ENCODE data around the gene AUTS2. TPM values are rescaled to one million over a fixed set of nuclear protein-coding genes. Genes with fewer than 3 reads are reported as not detected.

Gene AUTS2
- total and polyA plus RNA-seq, 10 of the 15 experiments (the other 5 are each of a cell fraction or from before 2014, with no cell fraction given) = 6.4 to 55.6 (median 21.6) TPM

- no peak overlapping the region for H2AFZ ChIP-seq (ENCODE audit: control insufficient read depth, low read depth, low read length)
- 88% methylated on average over 6 of the region's 6 CpGs for WGBS (ENCODE audit: insufficient coverage, insufficient replicate concordance, low lambda C conversion rate, missing lambda C conversion rate)
- in situ Hi-C loops (cut with MboI) (no loop called here), intact Hi-C loops (cut with micrococcal nuclease; ENCODE audit: unreplicated experiment) (loop anchor here (5.0 kb wide), 1 partner anchor 53 kb away; no protein-coding TSS in a partner anchor)
- ChIA-PET RAD21 (ENCODE audit: unreplicated experiment) (interaction anchor here (0.7 to 7.8 kb wide), 15 partner anchors 8 to 84 kb away, joined by 3 to 42 read pairs (median 4); no protein-coding TSS in a partner anchor), CTCF (interaction anchor here (1.0 to 2.4 kb wide), 7 partner anchors 11 to 40 kb away, joined by 3 to 9 read pairs (median 3); no protein-coding TSS in a partner anchor), SMC1A (ENCODE audit: uncharacterized antibody, unreplicated experiment) (interaction anchor here (0.7 to 8.1 kb wide), 15 partner anchors 7 to 110 kb away, joined by 3 to 103 read pairs (median 5); no protein-coding TSS in a partner anchor), POLR2A (interaction anchor here (0.9 to 6.6 kb wide), 3 partner anchors 9 to 54 kb away, joined by 3 to 38 read pairs (median 4); no protein-coding TSS in a partner anchor)
- no peaks in the 10 kb centered on the region for H4K20me1 ChIP-seq (ENCODE audit: control insufficient read depth, insufficient read depth)
- DNase-seq (ENCODE audit: low read depth, low spot score) (no peak), FAIRE-seq (no peak), ATAC-seq (peak; percentile 51)
- no peak overlapping the region for H3K4me3 ChIP-seq
- H3K9me3 ChIP-seq (replicated peaks; ENCODE audit: control insufficient read depth, insufficient read depth, low read length) = no peaks in the 10 kb centered on the region
- H3K9ac ChIP-seq (ENCODE audit: control insufficient read depth, insufficient read depth, low read length) = no peak overlapping the region
- peaks cover 9% of the 10 kb centered on the region for H3K79me2 ChIP-seq (ENCODE audit: control insufficient read depth, insufficient read depth, low read length)
- H3K4me1 ChIP-seq (ENCODE audit: control insufficient read depth, insufficient read depth, low read length) = peaks cover 35% of the 10 kb centered on the region
- H3K36me3 ChIP-seq (ENCODE audit: control insufficient read depth in 2 of 2, insufficient read depth in 2 of 2, low read length in 1 of 2) = no peaks in the 10 kb centered on the region
- H3K4me2 ChIP-seq (ENCODE audit: control insufficient read depth, insufficient read depth) = no peak overlapping the region
- no peaks in the 10 kb centered on the region for H3K27me3 ChIP-seq (replicated peaks in 1 of 2; ENCODE audit: control insufficient read depth in 2 of 2, insufficient read depth in 2 of 2, low read length in 1 of 2)
- no peak overlapping the region for H3K27ac ChIP-seq (ENCODE audit: control insufficient read depth, insufficient read depth)
- no TSS peak for BruUV-seq (replicated peaks)
- TF ChIP-seq CBX3 (IDR thresholded peaks at IDR 0.05; ENCODE audit: borderline replicate concordance, low read depth) (no peak), ZNF592 (IDR thresholded peaks at IDR 0.05) (no peak), USF2 (IDR thresholded peaks at IDR 0.05; ENCODE audit: borderline replicate concordance, low read depth, low read length) (no peak), ZBTB11 (CRISPR knock-in tag; IDR thresholded peaks at IDR 0.05) (no peak), CREM (IDR thresholded peaks at IDR 0.05; ENCODE audit: low read depth) (no peak), FOS (IDR thresholded peaks at IDR 0.05; ENCODE audit: borderline replicate concordance, extremely low read depth, insufficient read length) (no peak), CTCF (IDR thresholded peaks at IDR 0.05 in 2 of 3, conservative IDR thresholded peaks at IDR 0.05 in 1 of 3; ENCODE audit: control insufficient read depth in 2 of 3, extremely low read depth in 1 of 3, insufficient read depth in 1 of 3, low read depth in 3 of 3, low read length in 3 of 3) (no peak)
These were observed 56.8 kb downstream of the AUTS2 start for GRCh38 chr7:69654849-69655707.

Measured in GM12878 (cell line).